ENCODE results near the gene TRNT1.
A peak's percentile ranks its signal among the peaks of the same experiment; 100 is the strongest.

TRNT1 gene

GRCh38 chr3:3113042-3113709 is 13.6 kb upstream of the TRNT1 start:
- DNase-seq = no peak

- no peak for DNase-seq
Observed at GRCh38 chr3:3117651-3118050, 9.1 kb upstream of the TRNT1 start.

- no peak for DNase-seq
Observed at GRCh38 chr3:3119393-3119851, 7.3 kb upstream of the TRNT1 start.

- DNase-seq = no peak
Observed at GRCh38 chr3:3125977-3126376, 763 bp upstream of the TRNT1 start.

GRCh38 chr3:3127432-3128010 is 781 bp downstream of the TRNT1 start:
- peak; percentile 17 for DNase-seq

GRCh38 chr3:3129579-3129978 is 2.8 kb downstream of the TRNT1 start:
- DNase-seq = no peak

GRCh38 chr3:3133500-3133899 is 6.8 kb downstream of the TRNT1 start:
- DNase-seq = no peak

GRCh38 chr3:3134750-3135448 is 8.2 kb downstream of the TRNT1 start:
- DNase-seq = peak; percentile 9

GRCh38 chr3:3137526-3137925 is 10.8 kb downstream of the TRNT1 start:
- DNase-seq = no peak

- DNase-seq = no peak
Observed at GRCh38 chr3:3141939-3142338, 15.2 kb downstream of the TRNT1 start.

GRCh38 chr3:3145831-3146230 is 19.1 kb downstream of the TRNT1 start:
- DNase-seq = no peak

GRCh38 chr3:3149560-3149959 is 22.8 kb downstream of the TRNT1 start:
- DNase-seq = no peak

GRCh38 chr3:3151513-3151912 is 24.8 kb downstream of the TRNT1 start:
- DNase-seq = no peak

- no peak for DNase-seq
Observed at GRCh38 chr3:3154879-3155610, 28.3 kb downstream of the TRNT1 start.

GRCh38 chr3:3157484-3157883 is 30.7 kb downstream of the TRNT1 start:
- DNase-seq = no peak

GRCh38 chr3:3160826-3161225 is 34.1 kb downstream of the TRNT1 start:
- no peak for DNase-seq

- DNase-seq = no peak
Observed at GRCh38 chr3:3165241-3165640, 38.5 kb downstream of the TRNT1 start.

GRCh38 chr3:3165650-3166049 is 38.9 kb downstream of the TRNT1 start:
- no peak for DNase-seq

GRCh38 chr3:3170998-3171397 is 44.3 kb downstream of the TRNT1 start:
- peak; percentile 23 for DNase-seq

GRCh38 chr3:3172627-3173026 is 45.9 kb downstream of the TRNT1 start:
- no peak for DNase-seq

- no peak for DNase-seq
Observed at GRCh38 chr3:3177861-3178497, 51.2 kb downstream of the TRNT1 start.

GRCh38 chr3:3178498-3179328 is 52.0 kb downstream of the TRNT1 start:
- no peak for DNase-seq
